ENCODE measurements around the gene SNU13. TPM values are rescaled to one million over a fixed set of nuclear protein-coding genes. Genes with fewer than 3 reads are reported as not detected.

SNU13 gene
- total and polyA plus RNA-seq, 2 of the 4 experiments (the other 2 are of a cell fraction), result 122 to 185 TPM

DNA sequence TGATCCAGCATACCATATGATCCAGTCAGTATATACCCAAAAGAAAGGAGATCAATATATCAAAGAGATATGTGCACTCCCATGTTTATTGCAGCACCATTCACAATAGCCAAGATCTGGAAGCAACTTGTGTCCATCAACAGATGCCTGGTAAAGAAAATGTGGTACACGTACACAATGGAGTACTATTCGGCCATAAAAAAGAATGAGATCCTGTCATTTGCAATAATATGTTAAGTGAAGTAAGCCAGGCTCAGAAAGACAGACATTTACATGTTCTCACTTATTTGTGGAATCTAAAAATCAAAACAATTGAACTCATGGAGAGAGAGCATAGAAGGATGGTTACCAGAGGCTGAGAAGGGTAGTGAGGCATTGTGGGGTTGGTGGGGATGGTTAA lies 27.0 kb downstream of the SNU13 start:
- peaks cover 10% of the 10 kb centered on the region for H4K20me1 ChIP-seq (ENCODE audit: insufficient read depth, low read length)
- CTCF ChIA-PET, result no interaction called here
- TF ChIP-seq, protein P1, sequence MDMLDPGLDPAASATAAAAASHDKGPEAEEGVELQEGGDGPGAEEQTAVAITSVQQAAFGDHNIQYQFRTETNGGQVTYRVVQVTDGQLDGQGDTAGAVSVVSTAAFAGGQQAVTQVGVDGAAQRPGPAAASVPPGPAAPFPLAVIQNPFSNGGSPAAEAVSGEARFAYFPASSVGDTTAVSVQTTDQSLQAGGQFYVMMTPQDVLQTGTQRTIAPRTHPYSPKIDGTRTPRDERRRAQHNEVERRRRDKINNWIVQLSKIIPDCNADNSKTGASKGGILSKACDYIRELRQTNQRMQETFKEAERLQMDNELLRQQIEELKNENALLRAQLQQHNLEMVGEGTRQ (IDR thresholded peaks at IDR 0.05; ENCODE audit: low read depth, low read length), result no peak
- no peak for TF ChIP-seq CTCF (conservative IDR thresholded peaks at IDR 0.05; ENCODE audit: low read depth, low read length)
- no peak for TF ChIP-seq RAD21 (IDR thresholded peaks at IDR 0.05; ENCODE audit: low read length)
- no peak for TF ChIP-seq NFE2L2 (IDR thresholded peaks at IDR 0.05; ENCODE audit: low read depth, low read length)
- TF ChIP-seq RFX5 (IDR thresholded peaks at IDR 0.05; ENCODE audit: low read depth, low read length), result no peak
- TF ChIP-seq CHD1 (IDR thresholded peaks at IDR 0.05; ENCODE audit: low read depth, low read length), result no peak
- TF ChIP-seq CEBPB (IDR thresholded peaks at IDR 0.05; ENCODE audit: low read depth, low read length), result no peak
- no peak for TF ChIP-seq RCOR1 (IDR thresholded peaks at IDR 0.05; ENCODE audit: insufficient replicate concordance, low read length)
- H3K4ac ChIP-seq (ENCODE audit: low read depth, low read length), result no peak overlapping the region
- no peak overlapping the region for H2BK15ac ChIP-seq (ENCODE audit: low read depth, low read length)
- intact Hi-C loops (cut with micrococcal nuclease), result no loop called here
- H4K5ac ChIP-seq (ENCODE audit: low read depth, low read length), result no peak overlapping the region
- no peak overlapping the region for H3K27ac ChIP-seq (ENCODE audit: insufficient read depth, low read length)
- peaks cover 45% of the 10 kb centered on the region for H3K36me3 ChIP-seq (ENCODE audit: control insufficient read depth, insufficient read depth, low read length)
- H4K8ac ChIP-seq (ENCODE audit: low read depth in 2 of 2, low read length in 2 of 2), result no peak overlapping the region
- no peak overlapping the region for H2AFZ ChIP-seq (replicated peaks; ENCODE audit: low read length, poor library complexity)
- H3K56ac ChIP-seq (ENCODE audit: extremely low read depth, insufficient read depth, low read length), result no peak overlapping the region
- BruUV-seq (replicated peaks), result no TSS peak
- H3K18ac ChIP-seq (ENCODE audit: low read depth, low read length), result no peak overlapping the region
- H3K4me1 ChIP-seq (ENCODE audit: control insufficient read depth, insufficient read depth, low read length), result 0 out of 2 replicates have a peak, but pooled peaks cover 1% of the 10 kb centered on the region
- peaks cover 5 to 32% of the 10 kb centered on the region in 2 experiments; a peak in 3 of 4 replicates for H3K79me1 ChIP-seq (ENCODE audit: low read depth in 1 of 2, low read length in 2 of 2)
- POLR2A ChIA-PET (ENCODE audit: unreplicated experiment), result no interaction called here
- no peak overlapping the region for H2AK5ac ChIP-seq (ENCODE audit: low read depth, low read length)
- H3K14ac ChIP-seq (replicated peaks; ENCODE audit: low read depth, low read length), result no peak overlapping the region
- H3K27me3 ChIP-seq (ENCODE audit: control insufficient read depth, insufficient read depth, low read length), result no peaks in the 10 kb centered on the region
- no peaks in the 10 kb centered on the region for H3K9me3 ChIP-seq (ENCODE audit: control insufficient read depth, insufficient read depth, low read length)
- no peak overlapping the region for H2BK120ac ChIP-seq (ENCODE audit: low read depth, low read length)
- no CpG with 5 or more reads among the region's 2 CpGs for WGBS, 2 experiments (ENCODE audit: extremely low coverage in 2 of 2, insufficient read length in 1 of 2)
- no peak for DNase-seq
- no peak overlapping the region for H2BK20ac ChIP-seq (ENCODE audit: low read depth, low read length)
- in situ Hi-C loops (cut with MboI; ENCODE audit: low sequenced_read_pairs), result no loop called here
- ATAC-seq (ENCODE audit: low read depth), result no peak
- no peak overlapping the region for H4K91ac ChIP-seq (ENCODE audit: insufficient read depth, low read depth, low read length)
- dilution Hi-C loops (cut with HindIII; ENCODE audit: low sequenced_read_pairs, unreplicated experiment), result no loop called here
- H3K9me1 ChIP-seq (ENCODE audit: insufficient read depth, low read length), result 0 out of 2 replicates have a peak, but pooled peaks cover 7% of the 10 kb centered on the region
- H3K9ac ChIP-seq (ENCODE audit: low read depth, low read length), result no peak overlapping the region
- no peak overlapping the region for H3K23ac ChIP-seq (ENCODE audit: low read depth, low read length)
- H3K4me3 ChIP-seq (ENCODE audit: insufficient read depth, low read depth, low read length), result no peak overlapping the region
- H3K4me2 ChIP-seq (ENCODE audit: low read depth, low read length), result no peak overlapping the region
- no peak overlapping the region for H2BK5ac ChIP-seq (ENCODE audit: low read depth, low read length, poor library complexity, severe bottlenecking)
- H2AK9ac ChIP-seq (replicated peaks; ENCODE audit: low read depth, low read length, poor library complexity), result no peak overlapping the region

Data from IMR-90 (cell line).